Rectal smooth muscle tissue (tissue), 1 donor: ENCODE data around the gene UGGT1.

Experiments
- H3K27ac ChIP-seq: one replicate; pipeline ENCODE4 v1.7.0; 2013; ENCODE audit warnings: low read depth, low read length, inconsistent platforms
- H3K27me3 ChIP-seq: one replicate; pipeline ENCODE4 v1.7.0; 2013; ENCODE audit warnings: low read length; ENCODE audit not compliant: control insufficient read depth, insufficient read depth
- H3K36me3 ChIP-seq: one replicate; pipeline ENCODE4 v1.7.0; 2013; ENCODE audit warnings: low read length; ENCODE audit not compliant: control insufficient read depth, insufficient read depth
- H3K4me1 ChIP-seq: one replicate; pipeline ENCODE4 v1.7.0; 2013; ENCODE audit warnings: low read length; ENCODE audit not compliant: control insufficient read depth, insufficient read depth
- H3K4me3 ChIP-seq: one replicate; pipeline ENCODE4 v1.7.0; 2013; ENCODE audit warnings: low read length
- H3K9ac ChIP-seq: one replicate; pipeline ENCODE4 v1.7.0; 2013; ENCODE audit warnings: low read length

The UGGT1 gene

GRCh38 chr2:128076461-128077106 is 14.4 kb upstream of the UGGT1 start:
- no peaks in the 10 kb centered on the region for H3K36me3 ChIP-seq
- no peaks in the 10 kb centered on the region for H3K4me1 ChIP-seq
- no peak overlapping the region for H3K27ac ChIP-seq
- H3K27me3 ChIP-seq, result no peaks in the 10 kb centered on the region
- H3K9ac ChIP-seq, result no peak overlapping the region
- H3K4me3 ChIP-seq, result no peak overlapping the region

- H3K27me3 ChIP-seq, result no peaks in the 10 kb centered on the region
- no peaks in the 10 kb centered on the region for H3K4me1 ChIP-seq
- H3K4me3 ChIP-seq, result no peak overlapping the region
- H3K9ac ChIP-seq, result no peak overlapping the region
- H3K36me3 ChIP-seq, result no peaks in the 10 kb centered on the region
- H3K27ac ChIP-seq, result no peak overlapping the region
Measured at GRCh38 chr2:128084757-128085156, 6.2 kb upstream of the UGGT1 start.

- H3K27ac ChIP-seq, result no peak overlapping the region
- no peaks in the 10 kb centered on the region for H3K4me1 ChIP-seq
- H3K27me3 ChIP-seq, result no peaks in the 10 kb centered on the region
- no peak overlapping the region for H3K4me3 ChIP-seq
- H3K36me3 ChIP-seq, result no peaks in the 10 kb centered on the region
- H3K9ac ChIP-seq, result no peak overlapping the region
Measured at GRCh38 chr2:128086244-128086643, 4.8 kb upstream of the UGGT1 start.

GRCh38 chr2:128090575-128090944 is 440 bp upstream of the UGGT1 start:
- peak overlapping the region; percentile 93 for H3K27ac ChIP-seq
- no peaks in the 10 kb centered on the region for H3K36me3 ChIP-seq
- H3K9ac ChIP-seq, result peak overlapping the region; percentile 86

GRCh38 chr2:128091726-128092080 is 703 bp downstream of the UGGT1 start:
- peak overlapping the region; percentile 97 for H3K4me3 ChIP-seq
- no peaks in the 10 kb centered on the region for H3K4me1 ChIP-seq
- H3K36me3 ChIP-seq, result no peaks in the 10 kb centered on the region
- H3K27me3 ChIP-seq, result no peaks in the 10 kb centered on the region
- H3K9ac ChIP-seq, result peak overlapping the region; percentile 54
- H3K27ac ChIP-seq, result no peak overlapping the region

More at GRCh38 chr2:128090575-128090944, 440 bp upstream of the UGGT1 start:
- H3K4me1 ChIP-seq, result no peaks in the 10 kb centered on the region
- H3K4me3 ChIP-seq, result peak overlapping the region; percentile 97
- no peaks in the 10 kb centered on the region for H3K27me3 ChIP-seq

- Histone ChIP-seq H3K27ac (no peak overlapping the region), H3K9ac (no peak overlapping the region), H3K4me3 (no peak overlapping the region), H3K36me3 (no peaks in the 10 kb centered on the region), H3K4me1 (no peaks in the 10 kb centered on the region), H3K27me3 (no peaks in the 10 kb centered on the region)
Measured at GRCh38 chr2:128092656-128093055, 1.7 kb downstream of the UGGT1 start.

- no peak overlapping the region for H3K9ac ChIP-seq
- no peak overlapping the region for H3K27ac ChIP-seq
- H3K4me3 ChIP-seq, result no peak overlapping the region
- H3K36me3 ChIP-seq, result peaks cover 2% of the 10 kb centered on the region
- no peaks in the 10 kb centered on the region for H3K4me1 ChIP-seq
- no peaks in the 10 kb centered on the region for H3K27me3 ChIP-seq
Measured at GRCh38 chr2:128093762-128094161, 2.8 kb downstream of the UGGT1 start.

GRCh38 chr2:128095201-128095600 is 4.2 kb downstream of the UGGT1 start:
- Histone ChIP-seq H3K27ac (no peak overlapping the region), H3K27me3 (no peaks in the 10 kb centered on the region), H3K4me1 (no peaks in the 10 kb centered on the region)

GRCh38 chr2:128103407-128103806 is 12.4 kb downstream of the UGGT1 start:
- Histone ChIP-seq H3K4me1 (no peaks in the 10 kb centered on the region), H3K27ac (no peak overlapping the region), H3K27me3 (no peaks in the 10 kb centered on the region), H3K36me3 (peaks cover 7% of the 10 kb centered on the region), H3K9ac (no peak overlapping the region), H3K4me3 (no peak overlapping the region)

More at GRCh38 chr2:128095201-128095600, 4.2 kb downstream of the UGGT1 start:
- Histone ChIP-seq H3K4me3 (no peak overlapping the region), H3K36me3 (peaks cover 2% of the 10 kb centered on the region), H3K9ac (no peak overlapping the region)

GRCh38 chr2:128105072-128105471 is 14.1 kb downstream of the UGGT1 start:
- Histone ChIP-seq H3K4me1 (no peaks in the 10 kb centered on the region), H3K9ac (no peak overlapping the region), H3K4me3 (no peak overlapping the region), H3K27me3 (no peaks in the 10 kb centered on the region), H3K27ac (no peak overlapping the region), H3K36me3 (peaks cover 7% of the 10 kb centered on the region)

GRCh38 chr2:128108166-128108565 is 17.2 kb downstream of the UGGT1 start:
- Histone ChIP-seq H3K27me3 (no peaks in the 10 kb centered on the region), H3K36me3 (peaks cover 6% of the 10 kb centered on the region), H3K4me1 (no peaks in the 10 kb centered on the region), H3K4me3 (no peak overlapping the region), H3K9ac (no peak overlapping the region), H3K27ac (no peak overlapping the region)

- H3K27ac ChIP-seq, result no peak overlapping the region
- H3K27me3 ChIP-seq, result no peaks in the 10 kb centered on the region
- H3K4me1 ChIP-seq, result no peaks in the 10 kb centered on the region
- H3K4me3 ChIP-seq, result no peak overlapping the region
- H3K9ac ChIP-seq, result no peak overlapping the region
- peaks cover 6% of the 10 kb centered on the region for H3K36me3 ChIP-seq
Measured at GRCh38 chr2:128109243-128109642, 18.2 kb downstream of the UGGT1 start.

- H3K27me3 ChIP-seq, result no peaks in the 10 kb centered on the region
Measured at GRCh38 chr2:128115921-128116623, 25.1 kb downstream of the UGGT1 start.

More at GRCh38 chr2:128115921-128116623, 25.1 kb downstream of the UGGT1 start:
- no peak overlapping the region for H3K9ac ChIP-seq
- no peak overlapping the region for H3K27ac ChIP-seq
- no peak overlapping the region for H3K4me3 ChIP-seq
- H3K4me1 ChIP-seq, result no peaks in the 10 kb centered on the region
- H3K36me3 ChIP-seq, result peaks cover 8% of the 10 kb centered on the region
